ENCODE data around the gene ADGRB2. TPM values are rescaled to one million over a fixed set of nuclear protein-coding genes. Genes with fewer than 3 reads are reported as not detected.
A peak's percentile ranks its signal among the peaks of the same experiment; 100 is the strongest.

The ADGRB2 gene
- total RNA-seq, 2 experiments from 2014 or later: 0.24 to 0.30 TPM

DNA sequence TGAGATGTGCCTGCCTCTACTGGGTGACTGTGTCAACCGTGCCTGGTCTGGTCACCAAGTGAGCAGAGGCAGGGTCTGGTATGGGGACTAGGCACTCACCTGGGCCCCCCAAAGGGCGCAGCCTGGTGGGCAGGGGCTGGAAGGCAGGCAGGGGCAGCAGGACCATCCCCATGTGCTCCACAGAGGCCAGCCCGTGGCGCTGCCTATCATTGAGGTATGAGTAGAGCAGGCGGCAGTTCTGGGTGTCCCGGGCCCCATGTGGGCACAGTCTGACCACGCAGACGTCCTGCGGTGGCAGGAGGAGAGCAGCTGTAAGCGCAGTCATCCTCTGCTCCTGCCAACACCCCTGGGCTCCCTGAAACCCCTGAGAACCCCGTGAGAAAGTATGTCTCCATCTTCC, 28.0 kb upstream of the ADGRB2 start:
- CTCF ChIA-PET: interaction anchor here (3.8 kb wide), 1 partner anchor 31 kb away, joined by 69 read pairs; the partner anchor contains the start of gene ADGRB2
- H3K4me1 Mint-ChIP-seq (ENCODE audit: low read depth): peaks cover 6% of the 10 kb centered on the region

DNA sequence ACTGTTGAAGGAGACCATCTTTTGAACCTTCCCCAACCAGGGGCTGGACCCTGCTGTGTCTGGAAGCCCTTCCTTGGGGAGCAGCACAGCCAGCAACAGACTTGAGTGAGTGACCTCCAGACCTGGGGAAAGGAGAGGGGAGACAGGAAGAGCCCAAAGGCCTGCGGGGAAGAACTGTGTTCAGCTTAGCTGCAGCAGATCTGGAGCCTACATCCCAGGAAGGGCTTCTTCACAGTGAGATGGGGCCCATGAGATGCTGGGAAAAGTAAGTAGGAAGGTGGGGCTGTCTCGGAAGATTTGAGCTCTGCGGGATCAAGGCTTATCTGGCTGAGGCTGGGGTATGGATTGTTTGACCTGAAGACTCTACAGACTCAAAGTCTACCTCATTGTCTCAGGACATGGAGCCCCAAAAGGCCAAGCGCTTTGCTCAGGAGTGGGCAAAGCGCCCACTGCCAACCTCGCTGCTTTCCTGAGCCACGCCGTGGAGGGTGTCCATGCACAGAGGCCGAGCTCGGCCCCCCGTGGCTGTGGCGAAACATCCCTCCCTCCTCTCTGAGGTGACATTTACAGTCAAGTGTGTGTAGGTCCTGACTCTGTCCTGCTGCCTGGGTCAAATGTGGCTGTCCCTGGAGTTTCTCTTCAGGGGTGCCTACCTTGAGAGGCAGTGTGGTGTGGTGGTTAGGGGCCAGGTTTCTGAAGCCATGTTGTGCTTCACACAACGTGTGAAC, 27.2 kb upstream of the ADGRB2 start:
- CTCF ChIA-PET: interaction anchor here (0.9 to 3.8 kb wide), 7 partner anchors 31 to 228 kb away, joined by 3 to 69 read pairs (median 5); partner anchors contain the start of gene ADGRB2
- DNase-seq: no peak
- H3K4me3 Mint-ChIP-seq: no peak overlapping the region
- no peak overlapping the region for H3K27ac Mint-ChIP-seq
- H3K9me3 Mint-ChIP-seq: no peaks in the 10 kb centered on the region
- intact Hi-C loops (cut with micrococcal nuclease): no loop called here
- H3K36me3 Mint-ChIP-seq (ENCODE audit: low read depth): no peaks in the 10 kb centered on the region
- no peaks in the 10 kb centered on the region for H3K27me3 Mint-ChIP-seq (ENCODE audit: low read depth)
- peaks cover 6% of the 10 kb centered on the region for H3K4me1 Mint-ChIP-seq (ENCODE audit: low read depth)

More for the DNA sequence above, 28.0 kb upstream of the ADGRB2 start:
- H3K9me3 Mint-ChIP-seq: no peaks in the 10 kb centered on the region
- intact Hi-C loops (cut with micrococcal nuclease): no loop called here
- DNase-seq: no peak
- H3K4me3 Mint-ChIP-seq: no peak overlapping the region
- H3K27ac Mint-ChIP-seq: no peak overlapping the region
- no peaks in the 10 kb centered on the region for H3K27me3 Mint-ChIP-seq (ENCODE audit: low read depth)
- H3K36me3 Mint-ChIP-seq (ENCODE audit: low read depth): no peaks in the 10 kb centered on the region

DNA sequence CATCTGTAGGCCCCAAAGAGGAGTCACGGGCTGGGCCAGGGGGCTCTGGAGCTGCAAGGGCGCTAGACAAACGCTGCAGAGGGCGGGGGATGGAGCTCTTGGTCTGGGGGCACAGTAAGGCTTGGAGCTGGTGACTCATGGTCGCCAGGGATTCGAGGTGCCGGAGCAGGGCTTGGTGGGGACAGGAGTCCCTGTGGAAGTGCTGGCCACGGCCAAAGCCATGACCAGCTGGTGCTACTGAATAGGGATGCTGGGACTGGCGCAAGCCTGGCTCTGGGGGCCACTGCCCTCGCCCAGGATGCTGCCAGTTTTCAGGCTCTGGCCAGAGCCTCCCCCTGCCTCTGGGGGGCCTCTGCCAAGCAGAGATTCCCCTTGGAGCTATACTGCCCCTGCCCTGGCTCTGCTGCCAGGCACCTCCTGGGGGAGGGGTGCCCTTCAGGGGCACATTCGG, 26.5 kb upstream of the ADGRB2 start:
- H3K9me3 Mint-ChIP-seq: no peaks in the 10 kb centered on the region
- H3K27me3 Mint-ChIP-seq (ENCODE audit: low read depth): no peaks in the 10 kb centered on the region
- H3K36me3 Mint-ChIP-seq (ENCODE audit: low read depth): no peaks in the 10 kb centered on the region
- intact Hi-C loops (cut with micrococcal nuclease): no loop called here
- no peak overlapping the region for H3K4me3 Mint-ChIP-seq
- DNase-seq: no peak
- no peak overlapping the region for H3K27ac Mint-ChIP-seq
- CTCF ChIA-PET: interaction anchor here (0.8 to 3.8 kb wide), 10 partner anchors 30 to 227 kb away, joined by 3 to 69 read pairs (median 4); partner anchors contain the start of gene ADGRB2
- H3K4me1 Mint-ChIP-seq (ENCODE audit: low read depth): peaks cover 6% of the 10 kb centered on the region

DNA sequence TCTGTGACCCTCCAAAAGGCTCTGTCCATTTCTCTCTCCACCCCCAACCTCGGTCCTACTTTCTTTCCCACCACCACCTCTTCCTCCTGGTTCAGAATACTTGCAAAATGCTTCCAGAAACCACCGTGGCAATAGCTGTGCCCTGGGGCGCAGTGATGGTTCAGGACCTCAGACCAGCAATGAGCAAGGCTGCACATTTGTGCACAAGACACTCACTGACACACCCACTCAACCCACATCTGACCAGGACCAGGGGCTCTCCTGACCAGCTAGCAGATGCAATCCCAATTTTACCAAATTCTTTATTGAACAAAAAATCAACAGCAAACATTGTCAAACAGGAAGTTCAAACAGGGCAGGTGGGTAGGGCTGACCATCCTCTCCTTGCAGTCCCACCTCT, 26.0 kb upstream of the ADGRB2 start:
- Mint-ChIP-seq H3K27me3 (ENCODE audit: low read depth) (no peaks in the 10 kb centered on the region), H3K9me3 (no peaks in the 10 kb centered on the region), H3K4me1 (ENCODE audit: low read depth) (peaks cover 6% of the 10 kb centered on the region), H3K4me3 (no peak overlapping the region), H3K27ac (no peak overlapping the region), H3K36me3 (ENCODE audit: low read depth) (no peaks in the 10 kb centered on the region)
- DNase-seq: no peak
- intact Hi-C loops (cut with micrococcal nuclease): no loop called here
- CTCF ChIA-PET: interaction anchor here (0.7 to 3.8 kb wide), 21 partner anchors 12 to 264 kb away, joined by 3 to 69 read pairs (median 5); partner anchors contain the start of gene ADGRB2

DNA sequence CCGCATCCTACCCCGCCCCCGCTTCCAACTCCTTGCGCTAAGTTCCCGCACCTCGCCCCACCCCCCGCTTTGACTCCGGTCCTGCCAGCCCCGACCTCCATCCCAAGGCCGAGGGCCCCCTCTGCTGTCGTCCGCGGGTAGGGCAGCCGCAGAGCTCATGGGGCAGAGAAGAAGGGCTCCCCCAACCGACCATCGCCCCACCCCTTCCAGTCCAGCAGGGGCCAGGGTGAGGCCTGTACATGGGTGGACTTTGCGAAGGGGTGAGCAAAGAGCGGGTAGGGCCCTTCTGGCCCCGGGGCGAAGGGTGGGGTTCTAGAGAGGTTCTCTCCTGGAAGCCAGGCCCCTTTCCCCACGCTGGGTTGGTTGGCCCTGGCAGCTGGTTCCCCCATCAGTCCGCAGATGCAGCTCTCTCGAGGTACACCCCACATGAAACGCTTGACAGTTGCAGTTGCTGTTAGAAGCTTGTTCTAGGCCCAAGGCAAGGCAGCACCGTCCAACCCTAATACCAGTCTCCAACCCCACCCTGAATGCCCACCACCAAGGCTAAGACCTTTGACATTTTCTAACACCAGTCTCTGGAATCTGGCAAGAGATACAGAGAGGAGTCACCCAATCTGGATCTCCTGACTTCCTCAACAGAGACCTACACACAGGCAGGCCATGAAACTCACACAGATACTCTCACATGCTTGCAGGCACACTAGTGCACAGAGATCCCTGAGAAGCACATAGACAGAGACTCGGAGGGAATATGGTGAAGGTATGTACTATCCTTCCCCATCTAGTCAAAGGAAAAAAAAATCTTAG, 25.3 kb upstream of the ADGRB2 start:
- CTCF ChIA-PET: interaction anchor here (0.5 to 3.8 kb wide), 44 partner anchors 8 to 813 kb away, joined by 3 to 69 read pairs (median 4); partner anchors contain the start of gene ADGRB2
- Mint-ChIP-seq H3K4me3 (peak overlapping the region; percentile 81), H3K4me1 (ENCODE audit: low read depth) (peaks cover 6% of the 10 kb centered on the region), H3K27ac (no peak overlapping the region), H3K9me3 (no peaks in the 10 kb centered on the region), H3K27me3 (ENCODE audit: low read depth) (no peaks in the 10 kb centered on the region), H3K36me3 (ENCODE audit: low read depth) (no peaks in the 10 kb centered on the region)
- intact Hi-C loops (cut with micrococcal nuclease): loop anchor here (1.0 to 5.0 kb wide), 6 partner anchors 27 to 557 kb away; partner anchors contain the start of gene COL16A1
- peak; percentile 98 for DNase-seq

DNA sequence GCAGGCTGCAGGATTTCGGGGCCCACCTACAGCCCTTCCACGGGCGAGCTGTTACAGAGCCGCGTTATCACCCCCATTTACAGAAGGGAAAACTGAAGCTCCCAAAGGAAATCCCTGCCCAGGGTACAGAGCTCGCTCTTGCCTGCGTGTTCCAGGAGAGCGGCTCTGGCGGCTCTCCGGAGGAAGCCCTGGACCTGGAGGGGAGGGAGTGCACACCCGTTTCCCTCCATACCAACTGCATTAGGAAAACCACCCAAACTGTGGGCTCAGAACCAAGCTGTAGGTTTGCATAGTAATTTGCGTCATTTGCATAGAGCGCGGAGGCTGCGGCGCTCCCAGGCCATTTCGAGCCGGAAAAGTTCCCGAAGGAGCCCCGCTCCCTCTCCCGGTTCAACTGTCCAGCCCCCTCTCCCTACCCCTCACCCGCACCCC, 24.7 kb upstream of the ADGRB2 start:
- CTCF ChIA-PET: interaction anchor here (0.5 to 3.8 kb wide), 40 partner anchors 9 to 814 kb away, joined by 3 to 69 read pairs (median 4); partner anchors contain the start of gene ADGRB2
- Mint-ChIP-seq H3K36me3 (ENCODE audit: low read depth) (no peaks in the 10 kb centered on the region), H3K4me3 (peak overlapping the region; percentile 81), H3K27me3 (ENCODE audit: low read depth) (no peaks in the 10 kb centered on the region), H3K27ac (no peak overlapping the region), H3K9me3 (no peaks in the 10 kb centered on the region), H3K4me1 (ENCODE audit: low read depth) (peaks cover 6% of the 10 kb centered on the region)
- intact Hi-C loops (cut with micrococcal nuclease): loop anchor here (1.0 to 5.0 kb wide), 8 partner anchors 27 to 557 kb away; partner anchors contain the start of genes COL16A1 and PEF1
- DNase-seq: no peak

DNA sequence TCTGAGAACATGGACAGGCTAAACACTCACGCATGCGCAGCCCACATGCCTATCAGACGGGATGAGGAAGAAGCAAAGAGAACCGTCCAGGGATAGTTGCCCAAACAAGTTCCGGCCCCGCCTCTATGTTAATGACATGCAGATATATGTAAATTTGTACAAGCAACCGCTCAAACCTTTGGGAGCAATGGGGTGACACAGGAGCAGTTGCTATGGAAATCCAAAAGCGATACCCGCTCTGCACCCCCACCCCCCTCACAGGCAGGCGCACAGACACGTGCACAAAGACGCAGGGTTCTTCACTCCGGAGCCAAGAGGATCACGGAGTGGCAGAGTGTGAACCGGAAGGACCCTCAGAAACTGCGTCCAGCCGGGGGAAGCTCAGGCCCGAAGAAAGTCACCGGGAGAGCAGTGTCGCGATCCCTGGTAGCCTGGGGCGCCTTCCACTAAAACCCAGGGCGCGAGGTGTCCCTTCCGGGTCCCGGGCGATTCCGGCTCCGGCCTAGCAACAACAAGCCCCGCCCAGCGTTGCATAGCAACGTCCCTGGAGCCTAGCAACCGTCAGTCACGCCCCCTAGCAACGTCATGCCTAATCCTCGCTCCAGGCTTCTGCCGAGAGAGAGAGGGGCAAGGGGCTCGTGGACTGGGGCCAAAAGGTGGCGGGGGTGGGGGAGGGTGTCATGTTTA, 24.1 kb upstream of the ADGRB2 start:
- peak; percentile 94 for DNase-seq
- Mint-ChIP-seq H3K27ac (peak overlapping the region; percentile 57), H3K4me1 (ENCODE audit: low read depth) (peaks cover 6% of the 10 kb centered on the region), H3K4me3 (peak overlapping the region; percentile 81), H3K27me3 (ENCODE audit: low read depth) (no peaks in the 10 kb centered on the region), H3K9me3 (no peaks in the 10 kb centered on the region), H3K36me3 (ENCODE audit: low read depth) (no peaks in the 10 kb centered on the region)
- intact Hi-C loops (cut with micrococcal nuclease): loop anchor here (1.0 to 5.0 kb wide), 5 partner anchors 74 to 556 kb away; partner anchors contain the start of genes COL16A1 and PEF1
- CTCF ChIA-PET: interaction anchor here (0.7 to 3.8 kb wide), 28 partner anchors 11 to 814 kb away, joined by 3 to 69 read pairs (median 5); partner anchors contain the start of gene ADGRB2

DNA sequence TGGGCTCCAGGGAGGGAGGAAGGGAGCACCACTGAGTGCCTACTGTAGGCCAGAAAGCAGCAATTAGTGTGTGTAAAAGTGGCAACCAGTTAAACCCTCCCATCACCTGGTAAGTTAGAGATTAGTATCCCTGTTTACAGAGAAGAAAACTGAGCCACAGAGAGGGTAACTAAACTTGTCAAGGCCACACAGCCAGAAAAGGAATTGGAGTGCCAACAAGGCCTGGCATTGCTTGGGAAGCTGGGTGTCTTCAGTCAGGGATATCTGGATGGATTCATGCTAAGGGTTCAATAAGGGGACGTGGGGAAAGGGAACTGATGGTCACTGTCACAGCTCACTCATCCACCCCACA, 23.6 kb upstream of the ADGRB2 start:
- Mint-ChIP-seq H3K4me3 (peak overlapping the region; percentile 81), H3K9me3 (no peaks in the 10 kb centered on the region), H3K36me3 (ENCODE audit: low read depth) (no peaks in the 10 kb centered on the region), H3K4me1 (ENCODE audit: low read depth) (peaks cover 6% of the 10 kb centered on the region), H3K27me3 (ENCODE audit: low read depth) (no peaks in the 10 kb centered on the region), H3K27ac (peak overlapping the region; percentile 57)
- intact Hi-C loops (cut with micrococcal nuclease): loop anchor here (1.0 to 5.0 kb wide), 5 partner anchors 73 to 555 kb away; partner anchors contain the start of genes COL16A1 and PEF1
- CTCF ChIA-PET: interaction anchor here (1.2 to 2.8 kb wide), 5 partner anchors 21 to 147 kb away, joined by 3 to 31 read pairs (median 5); no protein-coding TSS in a partner anchor
- no peak for DNase-seq

DNA sequence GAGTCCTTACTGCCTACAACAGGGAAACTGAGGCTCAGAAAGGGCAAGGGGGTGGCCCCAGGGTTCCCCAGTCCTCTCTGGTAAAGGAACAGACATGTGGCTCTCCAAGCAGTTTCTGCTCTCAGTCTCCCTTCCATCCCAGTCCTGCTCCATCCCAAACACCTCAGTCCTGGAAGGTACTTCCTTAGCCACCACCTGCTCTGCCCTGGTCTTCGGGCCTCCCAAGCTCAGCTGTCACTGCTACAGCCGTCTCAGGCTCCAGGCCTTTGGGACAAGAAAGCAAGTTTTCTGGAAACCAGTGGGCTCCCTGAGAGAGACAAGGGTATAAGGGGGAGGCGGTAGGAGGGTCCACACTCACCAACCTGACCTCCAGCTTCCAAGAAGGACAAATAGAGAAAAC, 23.1 kb upstream of the ADGRB2 start:
- Mint-ChIP-seq H3K4me1 (ENCODE audit: low read depth) (peaks cover 6% of the 10 kb centered on the region), H3K27ac (no peak overlapping the region), H3K4me3 (peak overlapping the region; percentile 81), H3K9me3 (no peaks in the 10 kb centered on the region), H3K36me3 (ENCODE audit: low read depth) (no peaks in the 10 kb centered on the region), H3K27me3 (ENCODE audit: low read depth) (no peaks in the 10 kb centered on the region)
- intact Hi-C loops (cut with micrococcal nuclease): loop anchor here (5.0 kb wide), 1 partner anchor 555 kb away; no protein-coding TSS in a partner anchor
- no peak for DNase-seq
- CTCF ChIA-PET: interaction anchor here (2.6 kb wide), 1 partner anchor 21 kb away, joined by 16 read pairs; no protein-coding TSS in a partner anchor

DNA sequence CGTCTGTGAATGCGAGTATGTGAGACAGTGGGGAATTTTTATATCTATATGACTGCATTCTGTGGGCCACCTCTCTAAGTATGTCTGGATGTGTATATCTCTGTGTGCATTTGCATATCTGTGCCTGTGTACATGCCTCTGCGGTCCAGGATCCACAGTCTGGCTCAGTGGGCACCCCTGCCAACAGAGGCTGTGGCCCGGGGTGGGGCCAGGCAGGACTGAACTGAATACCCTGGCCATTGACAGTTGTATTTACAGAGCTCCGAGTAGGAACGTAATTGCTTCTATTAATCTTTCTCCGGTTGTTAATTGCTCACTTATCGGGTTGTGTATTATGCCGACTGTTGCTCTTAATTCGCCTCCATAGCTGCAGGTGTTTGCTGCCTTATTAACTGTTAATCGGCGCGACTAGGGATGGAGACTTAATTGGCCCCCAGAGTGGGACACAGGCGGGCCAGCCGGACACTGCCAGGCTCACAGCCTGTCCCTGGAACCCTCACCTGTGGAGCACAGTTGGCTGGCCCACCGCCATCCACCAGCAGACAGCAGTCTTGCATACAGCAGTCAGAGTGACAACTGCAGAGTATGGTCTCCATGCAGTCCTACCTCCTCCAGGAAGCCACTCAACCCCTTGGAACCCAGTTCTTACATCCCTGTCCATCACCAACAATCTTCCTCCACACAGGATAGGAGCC, 22.4 kb upstream of the ADGRB2 start:
- peaks cover 6% of the 10 kb centered on the region for H3K4me1 Mint-ChIP-seq (ENCODE audit: low read depth)
- H3K9me3 Mint-ChIP-seq: no peaks in the 10 kb centered on the region
- H3K27me3 Mint-ChIP-seq (ENCODE audit: low read depth): no peaks in the 10 kb centered on the region
- H3K4me3 Mint-ChIP-seq: no peak overlapping the region
- no peak for DNase-seq
- intact Hi-C loops (cut with micrococcal nuclease): loop anchor here (5.0 kb wide), 1 partner anchor 554 kb away; no protein-coding TSS in a partner anchor
- no peak overlapping the region for H3K27ac Mint-ChIP-seq
- CTCF ChIA-PET: no interaction called here
- no peaks in the 10 kb centered on the region for H3K36me3 Mint-ChIP-seq (ENCODE audit: low read depth)

DNA sequence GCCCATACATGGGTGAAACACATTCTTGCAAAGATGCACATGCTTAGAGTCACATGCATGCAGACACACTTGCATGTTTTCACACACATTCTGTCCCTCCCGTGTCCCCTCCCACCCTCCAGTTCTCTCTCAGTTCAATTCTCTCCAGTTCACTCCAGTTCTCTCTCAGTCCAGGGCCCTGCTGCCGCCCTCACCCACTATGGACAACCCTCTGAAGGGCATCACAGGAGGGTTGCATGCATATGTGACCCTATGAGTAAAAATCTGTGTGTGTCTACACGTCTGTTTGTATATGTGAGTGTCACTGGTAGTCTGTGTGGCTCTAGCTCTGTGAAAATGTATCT, 21.8 kb upstream of the ADGRB2 start:
- no peaks in the 10 kb centered on the region for H3K27me3 Mint-ChIP-seq (ENCODE audit: low read depth)
- H3K4me1 Mint-ChIP-seq (ENCODE audit: low read depth): peaks cover 6% of the 10 kb centered on the region
- H3K4me3 Mint-ChIP-seq: no peak overlapping the region
- CTCF ChIA-PET: no interaction called here
- no peaks in the 10 kb centered on the region for H3K36me3 Mint-ChIP-seq (ENCODE audit: low read depth)
- DNase-seq: no peak
- H3K27ac Mint-ChIP-seq: no peak overlapping the region
- intact Hi-C loops (cut with micrococcal nuclease): loop anchor here (5.0 kb wide), 1 partner anchor 554 kb away; no protein-coding TSS in a partner anchor
- no peaks in the 10 kb centered on the region for H3K9me3 Mint-ChIP-seq
